Right ventricle myocardium inferior (tissue), 1 donor: ENCODE data around the gene NPLOC4. TPM values are rescaled to one million over a fixed set of nuclear protein-coding genes. Genes with fewer than 3 reads are reported as not detected.
"Not testable (repeated sequence)": the region's sequence is repeated elsewhere in the genome, so short reads cannot be mapped to it uniquely, and the experiment has no call there.

Source experiments
- ATAC-seq: fragments of 200-7000 bp; cut with Tn5 transposase; one replicate; pipeline ENCODE4 v1.9.1; 2020; ENCODE audit warnings: mild to moderate bottlenecking, moderate library complexity
- DNase-seq: peaks from one replicate; pipeline ENCODE4 v3.0.0; 2021; ENCODE audit errors: missing footprints
- intact Hi-C: fragments of 100-400 bp; cut with DNase I; formaldehyde crosslinking; loops from one replicate; pipeline ENCODE4 v1.11.0; 2022
- total RNA-seq: library from RNA; stranded (reverse); fragmentation: NEBNext Ultra II Directional; extraction: Animal tissue kit (Norgen Biotek cat#: 25700); gene quantifications from one replicate; pipeline ENCODE4 v1.2.1, GENCODE V29; 2021
- donor health status: DM: no; HTN: yes; CAD: no; lungs with severe emphysema.

Gene NPLOC4
- total RNA-seq, 1 donor from 2014 or later = 82.0 TPM

DNA sequence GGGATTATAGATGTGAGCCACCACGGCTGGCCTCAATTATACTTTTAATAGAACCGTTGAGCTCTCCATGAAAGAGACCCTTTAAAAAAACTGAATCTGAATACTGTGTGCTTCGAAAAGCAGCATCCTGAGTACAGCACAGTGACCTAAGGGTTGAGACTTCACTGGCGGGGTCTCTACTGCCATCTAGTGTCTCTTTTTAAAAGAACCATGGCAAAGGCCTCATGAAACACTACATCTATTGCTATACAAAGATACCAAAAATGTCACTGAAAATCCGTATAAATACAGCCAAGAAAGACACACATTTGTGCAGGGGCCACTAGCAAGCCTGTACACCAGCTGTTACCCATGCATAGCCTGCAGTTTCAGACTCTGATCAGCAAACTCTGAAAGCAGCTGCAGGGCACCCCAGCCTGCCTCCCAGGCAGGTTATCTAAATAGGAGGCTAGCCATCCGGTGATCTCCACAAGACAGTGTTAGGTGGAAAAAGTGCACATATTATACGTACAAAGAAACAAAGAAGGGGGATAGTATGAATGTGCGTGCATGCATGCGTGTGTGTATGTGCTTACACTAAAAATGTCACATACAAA is 35.3 kb downstream of the NPLOC4 start:
- no peak for DNase-seq
- ATAC-seq = peak; percentile 75
- intact Hi-C loops = loop anchor here (2.0 to 5.0 kb wide), 3 partner anchors 34 to 347 kb away; partner anchors contain the start of gene ACTG1

GRCh38 chr17:81599719-81600486 is 37.0 kb downstream of the NPLOC4 start:
- peak; percentile 78 for ATAC-seq
- intact Hi-C loops = loop anchor here (2.0 to 5.0 kb wide), 3 partner anchors 33 to 345 kb away; partner anchors contain the start of gene ACTG1
- no peak for DNase-seq

GRCh38 chr17:81593105-81593871 is 43.6 kb downstream of the NPLOC4 start:
- no peak for DNase-seq

DNA sequence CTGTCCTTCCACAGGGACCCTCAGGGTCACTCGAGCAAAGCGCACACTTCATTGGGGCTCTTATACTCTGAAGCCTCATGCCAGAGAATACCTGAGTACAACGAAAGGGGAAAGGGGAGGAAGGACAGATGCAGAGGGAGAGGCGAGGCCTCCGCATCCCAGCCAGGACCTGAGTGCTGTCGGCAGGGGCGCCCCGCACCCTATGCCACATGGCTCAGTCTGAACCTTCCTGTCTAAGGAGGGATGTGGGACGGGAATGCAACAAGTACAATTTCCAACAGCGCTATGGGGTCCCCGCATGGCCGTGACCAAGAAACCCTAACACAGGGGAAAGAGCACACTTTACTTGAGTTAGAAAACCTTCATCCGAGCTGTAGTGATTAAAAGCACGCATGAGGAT is 44.9 kb downstream of the NPLOC4 start:
- ATAC-seq = no peak
- intact Hi-C loops = no loop called here
- DNase-seq = no peak

More at GRCh38 chr17:81593105-81593871, 43.6 kb downstream of the NPLOC4 start:
- intact Hi-C loops = no loop called here
- ATAC-seq = peak; percentile 50

DNA sequence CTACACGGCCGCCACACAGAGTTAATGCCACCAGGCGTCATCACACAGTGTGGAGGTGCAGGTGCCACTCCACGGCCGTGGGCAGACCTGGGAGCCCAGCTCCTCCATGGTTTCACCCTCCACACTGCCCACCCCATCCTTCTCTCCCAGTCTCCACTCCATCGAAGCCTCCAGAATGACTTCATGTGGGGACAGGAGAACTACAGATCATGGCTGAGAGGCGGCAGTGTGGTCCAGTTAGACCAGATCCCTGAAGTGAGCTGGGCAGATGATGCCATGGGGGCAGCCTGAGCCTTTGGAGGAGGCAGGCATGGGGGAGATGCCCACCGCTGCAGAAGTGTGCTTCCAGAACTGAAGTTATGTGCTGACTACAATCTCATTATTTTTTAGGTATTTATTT is 46.8 kb downstream of the NPLOC4 start:
- DNase-seq (no peak), ATAC-seq (no peak)
- intact Hi-C loops = no loop called here

DNA sequence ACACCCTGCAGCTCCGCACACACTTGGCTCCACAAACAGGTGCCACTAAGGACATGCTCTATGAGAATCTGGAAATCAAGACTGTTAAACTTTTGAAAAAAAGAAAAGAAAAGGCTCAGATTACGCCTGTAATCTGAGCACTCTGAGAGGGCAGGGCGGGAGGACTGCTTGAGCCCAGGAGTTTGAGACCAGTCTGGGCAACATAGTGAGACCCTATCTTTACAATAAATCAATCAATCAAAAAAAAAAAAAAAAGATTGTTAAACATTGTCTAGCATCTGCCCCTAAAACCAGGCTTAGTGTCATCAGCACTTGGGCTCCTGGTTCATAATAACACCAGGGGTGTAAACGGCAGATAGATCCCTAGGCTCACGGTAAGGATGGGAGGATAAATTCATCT is 47.3 kb downstream of the NPLOC4 start:
- no peak for ATAC-seq
- intact Hi-C loops = no loop called here
- no peak for DNase-seq

DNA sequence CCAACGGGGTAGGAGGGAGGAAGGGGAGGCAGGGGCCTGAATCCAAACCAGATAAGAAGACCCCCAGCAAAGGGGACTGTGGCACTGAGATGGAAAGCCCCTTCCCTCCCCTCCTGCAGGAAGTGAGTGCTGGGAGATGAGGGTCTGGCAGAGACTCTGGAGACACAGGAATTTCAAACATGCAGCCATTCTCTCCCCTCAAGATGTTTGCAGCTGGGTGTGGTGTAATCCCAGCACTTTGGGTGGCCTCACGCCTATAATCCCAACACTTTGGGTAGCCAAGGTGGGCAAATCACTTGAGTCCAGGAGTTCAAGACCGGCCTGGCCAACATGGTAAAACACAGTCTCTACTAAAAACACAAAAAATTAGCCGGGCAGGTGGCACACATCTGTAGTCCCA is 50.8 kb downstream of the NPLOC4 start:
- intact Hi-C loops = no loop called here
- DNase-seq = no peak
- no peak for ATAC-seq

GRCh38 chr17:81584771-81585170 is 52.1 kb downstream of the NPLOC4 start:
- DNase-seq, ATAC-seq, intact Hi-C loops: not testable (repeated sequence)

DNA sequence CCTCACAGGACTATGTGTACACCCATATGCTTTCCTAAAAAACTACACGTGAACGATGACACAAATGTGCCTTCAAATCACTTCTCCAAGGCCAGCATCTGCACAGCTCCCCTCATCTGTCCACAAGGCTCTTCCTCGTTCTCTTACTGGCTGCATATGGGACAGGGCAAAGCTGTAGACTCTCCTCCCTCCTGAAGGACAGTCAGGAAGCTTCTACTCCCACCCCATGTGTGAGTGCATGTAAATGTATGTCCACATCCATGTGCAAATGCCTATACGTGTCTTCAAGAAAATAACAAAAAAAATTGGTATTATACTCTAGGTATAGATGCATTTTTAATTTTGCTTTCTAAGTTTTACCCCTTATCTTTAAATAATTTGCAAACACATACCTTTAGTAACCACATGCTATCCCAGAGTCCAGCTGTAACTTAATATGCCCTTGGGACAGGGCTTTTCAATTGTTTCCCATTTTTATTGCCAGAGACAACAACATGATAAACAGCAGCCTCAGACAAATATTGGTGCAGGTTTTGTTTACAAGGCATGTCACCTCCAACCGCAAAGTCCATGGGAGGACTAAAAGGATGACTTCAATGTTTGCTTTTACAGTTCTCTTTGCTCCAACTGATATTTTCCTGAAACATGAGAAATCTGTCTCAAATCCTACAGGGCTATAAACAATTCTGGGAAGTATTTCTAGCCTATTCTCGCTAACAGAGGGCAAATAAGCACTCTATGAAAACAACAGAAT is 53.1 kb downstream of the NPLOC4 start:
- no peak for ATAC-seq
- intact Hi-C loops = no loop called here
- DNase-seq = no peak

- DNase-seq (no peak), ATAC-seq (no peak)
- intact Hi-C loops = no loop called here
These were observed 54.2 kb downstream of the NPLOC4 start for GRCh38 chr17:81582749-81583148.

GRCh38 chr17:81582341-81582740 is 54.6 kb downstream of the NPLOC4 start:
- no peak for DNase-seq
- no peak for ATAC-seq
- intact Hi-C loops = no loop called here

GRCh38 chr17:81581758-81582157 is 55.2 kb downstream of the NPLOC4 start:
- intact Hi-C loops = no loop called here
- ATAC-seq = peak; percentile 35
- DNase-seq = no peak

GRCh38 chr17:81580481-81580880 is 56.4 kb downstream of the NPLOC4 start:
- no peak for ATAC-seq
- DNase-seq = no peak
- intact Hi-C loops = no loop called here

DNA sequence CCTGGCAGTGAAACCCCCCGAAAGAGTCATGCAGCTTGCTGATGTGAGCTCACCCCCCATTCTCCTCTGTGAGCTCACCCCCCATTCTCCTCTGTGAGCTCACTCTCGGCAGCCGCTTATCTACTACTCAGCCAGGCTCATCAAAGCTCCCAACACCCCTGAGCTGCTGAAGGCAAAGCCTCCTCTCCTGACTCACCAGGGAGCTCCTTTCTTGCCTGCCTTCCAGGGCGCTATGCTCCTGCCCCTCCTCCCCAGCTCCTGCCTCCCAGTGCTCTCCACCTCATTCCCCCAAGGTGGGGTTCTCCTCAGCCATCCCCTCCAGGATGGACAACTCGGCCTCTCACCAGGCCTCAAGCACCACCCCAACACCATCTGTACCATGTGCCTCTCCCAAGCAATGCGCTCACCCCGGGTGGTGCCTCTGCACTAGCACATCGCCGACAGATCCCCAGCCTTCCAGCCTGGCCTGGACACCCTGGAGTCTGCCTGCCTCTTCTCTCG is 57.0 kb downstream of the NPLOC4 start:
- DNase-seq = no peak
- peak; percentile 20 for ATAC-seq
- intact Hi-C loops = no loop called here

DNA sequence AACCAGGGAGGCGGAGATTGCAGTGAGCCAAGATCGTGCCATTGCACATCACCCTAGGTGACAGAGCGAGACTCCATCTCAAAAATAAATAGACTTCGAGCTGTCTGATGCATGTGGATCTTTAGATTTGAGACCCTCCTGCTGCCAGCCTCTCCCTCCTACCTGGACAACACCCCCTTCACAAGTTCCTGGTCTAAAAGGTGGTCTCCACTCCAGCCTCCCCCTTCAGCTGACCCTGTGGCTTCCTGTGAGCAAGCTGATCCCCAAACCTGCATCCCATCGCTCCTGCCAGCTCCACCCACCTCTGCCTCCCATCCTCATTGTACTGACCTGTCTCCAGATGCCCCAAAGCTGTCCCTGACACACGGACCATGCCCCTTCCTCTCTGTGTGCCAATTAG is 57.6 kb downstream of the NPLOC4 start:
- ATAC-seq = no peak
- intact Hi-C loops = no loop called here

GRCh38 chr17:81578561-81579225 is 58.2 kb downstream of the NPLOC4 start:
- DNase-seq = no peak
- ATAC-seq = no peak
- intact Hi-C loops = no loop called here

More for the DNA sequence above, 57.6 kb downstream of the NPLOC4 start:
- no peak for DNase-seq

- no peak for DNase-seq
- intact Hi-C loops = no loop called here
- no peak for ATAC-seq
These were observed 58.9 kb downstream of the NPLOC4 start for GRCh38 chr17:81578038-81578441.

GRCh38 chr17:81577278-81578000 is 59.5 kb downstream of the NPLOC4 start:
- ATAC-seq (peak; percentile 36), DNase-seq (no peak)
- intact Hi-C loops = no loop called here
